Measurements from ENCODE around the gene THRSP.

GRCh38 chr11:78110351-78110750 lies 46.7 kb downstream of the THRSP start:
- TF ChIP-seq CTCF (IDR thresholded peaks at IDR 0.05) (no peak), TAF1 (IDR thresholded peaks at IDR 0.05; ENCODE audit: borderline replicate concordance, low read depth, low read length) (no peak)

Data from SK-N-SH (cell line).